Right lobe of liver (tissue), 6 donors: Measurements from ENCODE around the gene HBA1. TPM values are rescaled to one million over a fixed set of nuclear protein-coding genes. Genes with fewer than 3 reads are reported as not detected.
"Not testable (repeated sequence)": the region's sequence is repeated elsewhere in the genome, so short reads cannot be mapped to it uniquely, and the experiment has no call there.

Source experiments
- ATAC-seq, 4 donors: fragments of 200-7000 bp; cut with Tn5 transposase; one replicate each; pipeline ENCODE4 v1.9.1; 2020; ENCODE audit warnings: mild to moderate bottlenecking in 4 of 4, moderate library complexity in 4 of 4
- DNase-seq, 3 donors: peaks; one replicate each; pipeline ENCODE4 v3.0.0-alpha.2; 2020
- H3K27ac ChIP-seq, 3 donors: fragments of 200-600 bp; one replicate each; pipeline ENCODE4 v1.8.0; 2022
- H3K27me3 ChIP-seq, 2 donors: fragments of 200-600 bp; one replicate each; pipeline ENCODE4 v1.8.0; 2022
- H3K36me3 ChIP-seq, 4 donors: fragments of 200-600 bp; sonication (generic) in 1 of 4; one replicate each; pipeline versions ENCODE4 v1.5.1 to v1.8.0; 2017 to 2022; ENCODE audit warnings: control low read depth in 1 of 4
- H3K4me1 ChIP-seq, 4 donors: fragments of 200-600 bp; sonication (generic) in 1 of 4; one replicate each; pipeline versions ENCODE4 v1.5.1 to v1.8.0; 2017 to 2022; ENCODE audit warnings: control low read depth in 1 of 4
- H3K4me3 ChIP-seq, 3 donors: fragments of 200-600 bp; one replicate each; pipeline ENCODE4 v1.8.0; 2022
- H3K9me3 ChIP-seq, 4 donors: fragments of 200-600 bp; sonication (generic) in 1 of 4; one replicate each; pipeline versions ENCODE4 v1.5.1 to v1.8.0; 2017 to 2022; ENCODE audit warnings: control low read depth in 1 of 4
- POLR2A ChIP-seq: fragments of 450-650 bp; IDR thresholded peaks from one replicate; pipeline ENCODE4 v1.6.1; 2017; ENCODE audit warnings: antibody characterized with exemption, mild to moderate bottlenecking
- WGBS: methylation state at CpG from one replicate; pipeline ENCODE4 v1.1.6; 2018; ENCODE audit warnings: low coverage, low lambda C conversion rate; ENCODE audit not compliant: insufficient coverage; ENCODE audit errors: missing lambda C conversion rate; 5-methylcytosine and 5-hydroxymethylcytosine counted together
- intact Hi-C, 2 donors: fragments of 100-400 bp; cut with DNase I; formaldehyde crosslinking; loops; one replicate each; pipeline versions ENCODE4 v1.11.2 to v1.14.1; 2022
- total RNA-seq, 6 experiments: library from RNA; depleted of rRNA in 2 of 6; stranded (reverse); fragments of >200 nt in 2 of 6; fragmentation: NEBNext Ultra II Directional in 3 of 6; extraction: Animal tissue kit (Norgen Biotek cat#: 25700) in 3 of 6; gene quantifications; one replicate each; pipeline versions ENCODE4 v1.1.0 to v1.2.4, GENCODE V29; 2016 to 2023
- TF ChIP-seq, protein P1 (sequence below), 4 donors: fragments of 200-600 bp in 3 of 4; fragments of 450-650 bp in 1 of 4; IDR thresholded peaks; one replicate each; pipeline versions ENCODE4 v1.5.1 to v1.8.0; 2016 to 2022; ENCODE audit warnings: antibody characterized with exemption in 4 of 4, mild to moderate bottlenecking in 2 of 4
- donor health status: DM: no; HTN: yes; CAD: no.
- donor health status: DM: no; HTN: no; CAD: no.
- donor health status: DM: no; HTN: no; CAD: no.
- donor health status: DM: no; HTN: yes; CAD: no.
- donor health status: DM: no; HTN: yes; CAD: no.

Gene HBA1
- total RNA-seq, 6 experiments from 2014 or later = 8.0 to 789 (median 84.3) TPM

GRCh38 chr16:159136-159849 is 17.2 kb upstream of the HBA1 start:
- intact Hi-C loops = no loop called here
- TF ChIP-seq, protein P1, sequence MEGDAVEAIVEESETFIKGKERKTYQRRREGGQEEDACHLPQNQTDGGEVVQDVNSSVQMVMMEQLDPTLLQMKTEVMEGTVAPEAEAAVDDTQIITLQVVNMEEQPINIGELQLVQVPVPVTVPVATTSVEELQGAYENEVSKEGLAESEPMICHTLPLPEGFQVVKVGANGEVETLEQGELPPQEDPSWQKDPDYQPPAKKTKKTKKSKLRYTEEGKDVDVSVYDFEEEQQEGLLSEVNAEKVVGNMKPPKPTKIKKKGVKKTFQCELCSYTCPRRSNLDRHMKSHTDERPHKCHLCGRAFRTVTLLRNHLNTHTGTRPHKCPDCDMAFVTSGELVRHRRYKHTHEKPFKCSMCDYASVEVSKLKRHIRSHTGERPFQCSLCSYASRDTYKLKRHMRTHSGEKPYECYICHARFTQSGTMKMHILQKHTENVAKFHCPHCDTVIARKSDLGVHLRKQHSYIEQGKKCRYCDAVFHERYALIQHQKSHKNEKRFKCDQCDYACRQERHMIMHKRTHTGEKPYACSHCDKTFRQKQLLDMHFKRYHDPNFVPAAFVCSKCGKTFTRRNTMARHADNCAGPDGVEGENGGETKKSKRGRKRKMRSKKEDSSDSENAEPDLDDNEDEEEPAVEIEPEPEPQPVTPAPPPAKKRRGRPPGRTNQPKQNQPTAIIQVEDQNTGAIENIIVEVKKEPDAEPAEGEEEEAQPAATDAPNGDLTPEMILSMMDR (IDR thresholded peaks at IDR 0.05) = no peak
- TF ChIP-seq POLR2A = no peak
- DNase-seq (peak in 1 of 3 donors; percentile 9), ATAC-seq (no peak)
- Histone ChIP-seq H3K27ac (no peak overlapping the region), H3K36me3 (no peaks in the 10 kb centered on the region), H3K4me1 (peaks cover 0 to 5% (median 2%) of the 10 kb centered on the region in 4 donors), H3K27me3 (no peaks in the 10 kb centered on the region), H3K9me3 (no peaks in the 10 kb centered on the region), H3K4me3 (no peak overlapping the region)
- 29% methylated on average over 5 of the region's 6 CpGs for WGBS

- H3K27ac ChIP-seq, ATAC-seq, H3K4me1 ChIP-seq, H3K36me3 ChIP-seq, DNase-seq, H3K27me3 ChIP-seq, H3K9me3 ChIP-seq, intact Hi-C loops, H3K4me3 ChIP-seq: not testable (repeated sequence)
- 48% methylated on average over 2 of the region's 20 CpGs for WGBS
Measured at GRCh38 chr16:160242-160641, 16.2 kb upstream of the HBA1 start.

GRCh38 chr16:160691-161190 is 15.7 kb upstream of the HBA1 start:
- 62% methylated on average over 3 of the region's 18 CpGs for WGBS
- no peaks in the 10 kb centered on the region for H3K36me3 ChIP-seq
- peaks cover 1 to 7% of the 10 kb centered on the region in 2 donors for H3K27me3 ChIP-seq
- TF ChIP-seq, protein P1 (IDR thresholded peaks at IDR 0.05) = no peak
- no peak for TF ChIP-seq POLR2A
- ATAC-seq (no peak), DNase-seq (no peak)
- no peaks in the 10 kb centered on the region for H3K9me3 ChIP-seq
- H3K27ac ChIP-seq = no peak overlapping the region
- intact Hi-C loops = no loop called here
- H3K4me1 ChIP-seq = peaks cover 0 to 4% (median 0%) of the 10 kb centered on the region in 4 donors
- H3K4me3 ChIP-seq = no peak overlapping the region

- WGBS = 87% methylated on average over 8 of the region's 13 CpGs
- Histone ChIP-seq H3K27ac (no peak overlapping the region), H3K9me3 (no peaks in the 10 kb centered on the region), H3K4me3 (no peak overlapping the region), H3K4me1 (peaks cover 0 to 7% (median 0%) of the 10 kb centered on the region in 4 donors), H3K36me3 (no peaks in the 10 kb centered on the region), H3K27me3 (peaks cover 13 to 24% of the 10 kb centered on the region in 2 donors)
- intact Hi-C loops = no loop called here
- no peak for ATAC-seq
- TF ChIP-seq POLR2A = no peak
- TF ChIP-seq, protein P1 (IDR thresholded peaks at IDR 0.05) = no peak
- no peak for DNase-seq
Measured at GRCh38 chr16:162271-162991, 14.0 kb upstream of the HBA1 start.

GRCh38 chr16:163139-163538 is 13.3 kb upstream of the HBA1 start:
- intact Hi-C loops, H3K4me3 ChIP-seq, H3K36me3 ChIP-seq, H3K9me3 ChIP-seq, ATAC-seq, H3K27ac ChIP-seq, H3K4me1 ChIP-seq, DNase-seq: not testable (repeated sequence)
- WGBS = 82% methylated on average over 10 of the region's 10 CpGs
- H3K27me3 ChIP-seq = peaks cover 13 to 31% of the 10 kb centered on the region in 2 donors

- H3K9me3 ChIP-seq, H3K4me1 ChIP-seq, H3K4me3 ChIP-seq, DNase-seq, H3K36me3 ChIP-seq, intact Hi-C loops, H3K27ac ChIP-seq: not testable (repeated sequence)
- WGBS = no CpG with 5 or more reads among the region's 3 CpGs
- peak; percentile 66 to 97 (median 85) for ATAC-seq
- peaks cover 13 to 37% of the 10 kb centered on the region in 2 donors for H3K27me3 ChIP-seq
Measured at GRCh38 chr16:163696-164095, 12.8 kb upstream of the HBA1 start.

DNA sequence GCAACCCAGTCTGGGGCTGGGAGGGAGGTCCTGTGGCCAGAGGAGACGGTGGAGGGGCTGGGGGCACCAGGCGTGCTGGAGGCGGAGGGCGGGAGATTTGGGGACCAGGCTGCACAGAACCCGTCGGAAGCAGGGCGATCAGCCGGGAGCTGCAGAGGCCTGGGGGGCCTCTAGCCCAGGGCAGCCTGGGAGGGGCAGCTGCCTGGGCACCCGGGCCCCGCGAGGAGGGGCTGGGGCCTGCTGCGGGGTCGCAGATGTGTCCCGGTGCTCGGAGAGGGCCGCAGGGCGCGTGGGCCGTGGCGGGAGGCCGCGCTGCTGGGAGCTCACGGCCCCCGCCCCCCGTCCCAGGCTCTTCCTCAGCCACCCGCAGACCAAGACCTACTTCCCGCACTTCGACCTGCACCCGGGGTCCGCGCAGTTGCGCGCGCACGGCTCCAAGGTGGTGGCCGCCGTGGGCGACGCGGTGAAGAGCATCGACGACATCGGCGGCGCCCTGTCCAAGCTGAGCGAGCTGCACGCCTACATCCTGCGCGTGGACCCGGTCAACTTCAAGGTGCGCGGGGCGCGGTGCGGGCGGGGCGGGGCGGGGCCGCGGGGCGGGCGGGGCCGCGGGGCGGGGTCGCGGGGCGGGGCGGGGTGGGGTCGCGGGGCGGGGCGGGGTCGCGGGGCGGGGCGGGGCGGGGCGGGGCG is 12.2 kb upstream of the HBA1 start:
- peaks cover 13 to 40% of the 10 kb centered on the region in 2 donors for H3K27me3 ChIP-seq
- DNase-seq, H3K4me1 ChIP-seq, H3K4me3 ChIP-seq, intact Hi-C loops, H3K36me3 ChIP-seq, H3K9me3 ChIP-seq, H3K27ac ChIP-seq: not testable (repeated sequence)
- WGBS = no CpG with 5 or more reads among the region's 80 CpGs
- peak in 1 of 4 donors; percentile 8 for ATAC-seq
